HPDE6-E6E7 (cell line): Measurements from ENCODE around the gene JCAD.
"Not testable (repeated sequence)": the region's sequence is repeated elsewhere in the genome, so short reads cannot be mapped to it uniquely, and the experiment has no call there.

ENCODE experiments used
- DNase-seq: peaks from one replicate; pipeline ENCODE4 v3.0.0; 2011; ENCODE audit warnings: missing footprints; ENCODE audit errors: extremely low spot score

Gene JCAD

GRCh38 chr10:30059209-30060107 is at the start of gene JCAD:
JCAD (minus strand) TSS chr10:30059586; CDS start chr10:30047812, 11,774 bp downstream.
- DNase-seq: no peak

GRCh38 chr10:30106987-30107386 is 47.6 kb upstream of the JCAD start:
- DNase-seq: no peak

GRCh38 chr10:30103595-30104320 is 44.4 kb upstream of the JCAD start:
- DNase-seq: no peak

GRCh38 chr10:30099706-30100105 is 40.3 kb upstream of the JCAD start:
- DNase-seq: not testable (repeated sequence)

- no peak for DNase-seq
Measured at GRCh38 chr10:30099101-30099500, 39.7 kb upstream of the JCAD start.

GRCh38 chr10:30098629-30099028 is 39.2 kb upstream of the JCAD start:
- no peak for DNase-seq

GRCh38 chr10:30096564-30096963 is 37.2 kb upstream of the JCAD start:
- no peak for DNase-seq

GRCh38 chr10:30095631-30096422 is 36.4 kb upstream of the JCAD start:
- no peak for DNase-seq

GRCh38 chr10:30094601-30095000 is 35.2 kb upstream of the JCAD start:
- no peak for DNase-seq

- DNase-seq: no peak
Measured at GRCh38 chr10:30093303-30093950, 34.0 kb upstream of the JCAD start.

GRCh38 chr10:30092151-30092790 is 32.9 kb upstream of the JCAD start:
- no peak for DNase-seq

- no peak for DNase-seq
Measured at GRCh38 chr10:30091136-30091535, 31.8 kb upstream of the JCAD start.

GRCh38 chr10:30088178-30088577 is 28.8 kb upstream of the JCAD start:
- DNase-seq: no peak

- DNase-seq: no peak
Measured at GRCh38 chr10:30083934-30084333, 24.5 kb upstream of the JCAD start.

GRCh38 chr10:30081182-30081581 is 21.8 kb upstream of the JCAD start:
- DNase-seq: no peak

- no peak for DNase-seq
Measured at GRCh38 chr10:30080161-30080560, 20.8 kb upstream of the JCAD start.

- DNase-seq: no peak
Measured at GRCh38 chr10:30079408-30079807, 20.0 kb upstream of the JCAD start.

- DNase-seq: no peak
Measured at GRCh38 chr10:30075481-30075880, 16.1 kb upstream of the JCAD start.

GRCh38 chr10:30074933-30075332 is 15.5 kb upstream of the JCAD start:
- DNase-seq: no peak

- no peak for DNase-seq
Measured at GRCh38 chr10:30074090-30074489, 14.7 kb upstream of the JCAD start.

GRCh38 chr10:30073767-30074060 is 14.3 kb upstream of the JCAD start:
- no peak for DNase-seq
